IMR-90 (cell line): ENCODE measurements around the gene CCNK. TPM values are rescaled to one million over a fixed set of nuclear protein-coding genes. Genes with fewer than 3 reads are reported as not detected.
A peak's percentile ranks its signal among the peaks of the same experiment; 100 is the strongest.

Source experiments
- ATAC-seq: fragments of 200-7000 bp; cut with Tn5 transposase; 2 replicates; pipeline ENCODE4 v1.9.1; 2020; ENCODE audit warnings: low read depth, mild to moderate bottlenecking, moderate library complexity
- BruUV-seq: library from RNA; stranded (reverse); fragments of 400-500 nt; replicated peaks from 2 replicates; lab custom pipeline; 2021; lab: Mats Ljungman, UMichigan
- CTCF ChIA-PET: fragments of 300-600 bp; formaldehyde crosslinking; extraction: SDS; loops from one replicate; lab custom pipeline; 2021; ENCODE audit warnings: antibody characterized with exemption; lab: Yijun Ruan, JAX
- POLR2A ChIA-PET: fragments of 300-600 bp; sonication (Branson Sonifier 250); formaldehyde crosslinking; loops from one replicate; lab custom pipeline; 2022; ENCODE audit warnings: antibody characterized with exemption; ENCODE audit not compliant: unreplicated experiment; lab: Charles Lee
- DNase-seq: peaks from one replicate; pipeline ENCODE4 v3.0.0; 2013
- H2AFZ ChIP-seq: replicated peaks from 2 replicates; pipeline ENCODE3; 2013; ENCODE audit warnings: low read length, mild to moderate bottlenecking; ENCODE audit not compliant: poor library complexity
- H2AK5ac ChIP-seq: 2 replicates; pipeline ENCODE4 v1.6.1; 2013; ENCODE audit warnings: low read depth, low read length, inconsistent platforms
- H2AK9ac ChIP-seq: replicated peaks from 2 replicates; pipeline ENCODE3; 2013; ENCODE audit warnings: mild to moderate bottlenecking, low read depth, low read length, moderate library complexity; ENCODE audit not compliant: poor library complexity
- H2BK120ac ChIP-seq: 2 replicates; pipeline ENCODE4 v1.6.1; 2013; ENCODE audit warnings: low read depth, low read length, inconsistent platforms
- H2BK15ac ChIP-seq: 3 replicates; pipeline ENCODE4 v1.6.1; 2013; ENCODE audit warnings: low read depth, low read length, inconsistent platforms
- H2BK20ac ChIP-seq: 2 replicates; pipeline ENCODE4 v1.6.1; 2013; ENCODE audit warnings: low read depth, mild to moderate bottlenecking, inconsistent platforms, low read length, moderate library complexity
- H2BK5ac ChIP-seq: 2 replicates; pipeline ENCODE4 v1.6.1; 2013; ENCODE audit warnings: mild to moderate bottlenecking, low read depth, low read length, inconsistent platforms; ENCODE audit not compliant: poor library complexity, severe bottlenecking
- H3K14ac ChIP-seq: replicated peaks from 2 replicates; pipeline ENCODE4 v1.6.1; 2013; ENCODE audit warnings: low read depth, low read length, inconsistent platforms
- H3K18ac ChIP-seq: 2 replicates; pipeline ENCODE4 v1.6.1; 2013; ENCODE audit warnings: low read depth, low read length, control low read depth
- H3K23ac ChIP-seq: 2 replicates; pipeline ENCODE4 v1.6.1; 2013; ENCODE audit warnings: low read depth, low read length, inconsistent platforms
- H3K27ac ChIP-seq: 2 replicates; pipeline ENCODE4 v1.5.1; 2013; ENCODE audit warnings: mild to moderate bottlenecking, control low read depth, low read length; ENCODE audit not compliant: insufficient read depth
- H3K27me3 ChIP-seq: 2 replicates; pipeline ENCODE4 v1.6.1; 2013; ENCODE audit warnings: low read length; ENCODE audit not compliant: control insufficient read depth, insufficient read depth
- H3K36me3 ChIP-seq: 2 replicates; pipeline ENCODE4 v1.6.1; 2013; ENCODE audit warnings: low read length, mixed read lengths; ENCODE audit not compliant: control insufficient read depth, insufficient read depth
- H3K4ac ChIP-seq: 2 replicates; pipeline ENCODE4 v1.6.1; 2013; ENCODE audit warnings: low read depth, low read length, inconsistent platforms
- H3K4me1 ChIP-seq: 2 replicates; pipeline ENCODE4 v1.6.1; 2013; ENCODE audit warnings: low read length, mixed read lengths; ENCODE audit not compliant: control insufficient read depth, insufficient read depth
- H3K4me2 ChIP-seq: 2 replicates; pipeline ENCODE4 v1.6.1; 2013; ENCODE audit warnings: low read depth, mild to moderate bottlenecking, control low read depth, low read length, moderate library complexity
- H3K4me3 ChIP-seq: 2 replicates; pipeline ENCODE4 v1.5.1; 2013; ENCODE audit warnings: low read depth, mild to moderate bottlenecking, control low read depth, low read length, moderate library complexity; ENCODE audit not compliant: insufficient read depth
- H3K56ac ChIP-seq: 2 replicates; pipeline ENCODE4 v1.6.1; 2013; ENCODE audit warnings: low read length, inconsistent platforms; ENCODE audit not compliant: insufficient read depth; ENCODE audit errors: extremely low read depth
- H3K79me1 ChIP-seq, 2 experiments: 2 replicates each; pipeline ENCODE4 v1.6.1; 2013; ENCODE audit warnings: low read length in 2 of 2, inconsistent platforms in 1 of 2, low read depth in 1 of 2
- H3K9ac ChIP-seq: 2 replicates; pipeline ENCODE4 v1.6.1; 2013; ENCODE audit warnings: low read depth, low read length, control low read depth
- H3K9me1 ChIP-seq: 2 replicates; pipeline ENCODE4 v1.6.1; 2013; ENCODE audit warnings: low read length, inconsistent platforms; ENCODE audit not compliant: insufficient read depth
- H3K9me3 ChIP-seq: 2 replicates; pipeline ENCODE4 v1.6.1; 2013; ENCODE audit warnings: low read length; ENCODE audit not compliant: control insufficient read depth, insufficient read depth
- H4K20me1 ChIP-seq: 2 replicates; pipeline ENCODE4 v1.6.1; 2013; ENCODE audit warnings: low read length, inconsistent platforms; ENCODE audit not compliant: insufficient read depth
- H4K5ac ChIP-seq: 2 replicates; pipeline ENCODE4 v1.6.1; 2013; ENCODE audit warnings: mild to moderate bottlenecking, low read depth, low read length, control low read depth
- H4K8ac ChIP-seq, 2 experiments: 2 replicates each; pipeline ENCODE4 v1.6.1; 2013; ENCODE audit warnings: low read depth in 2 of 2, low read length in 2 of 2, control low read depth in 1 of 2, inconsistent platforms in 1 of 2
- H4K91ac ChIP-seq: 2 replicates; pipeline ENCODE4 v1.6.1; 2013; ENCODE audit warnings: low read depth, low read length, inconsistent platforms; ENCODE audit not compliant: insufficient read depth
- FOS ChIP-seq: fragments of 150-350 bp; IDR thresholded peaks from 2 replicates; pipeline ENCODE4 v1.6.1; 2016; ENCODE audit warnings: low read depth, low read length
- MAFK ChIP-seq: IDR thresholded peaks from 2 replicates; pipeline ENCODE4 v1.6.1; 2012; ENCODE audit warnings: low read depth, low read length, improper control_type of control experiment
- RCOR1 ChIP-seq: IDR thresholded peaks from 2 replicates; pipeline ENCODE4 v1.6.1; 2012; ENCODE audit warnings: mild to moderate bottlenecking, low read length, improper control_type of control experiment; ENCODE audit not compliant: insufficient replicate concordance
- RFX5 ChIP-seq: IDR thresholded peaks from 2 replicates; pipeline ENCODE4 v1.8.0; 2012; ENCODE audit warnings: low read depth, mild to moderate bottlenecking, low read length, moderate library complexity
- SMC3 ChIP-seq: fragments of 150-350 bp; IDR thresholded peaks from 2 replicates; pipeline ENCODE4 v1.6.1; 2016; ENCODE audit warnings: low read depth, mild to moderate bottlenecking, antibody characterized with exemption, low read length, moderate library complexity
- USF2 ChIP-seq: fragments of 150-350 bp; IDR thresholded peaks from 2 replicates; pipeline ENCODE4 v1.6.1; 2017; ENCODE audit warnings: mild to moderate bottlenecking, antibody characterized with exemption, low read length, low read depth
- WGBS, 2 experiments: methylation state at CpG; one replicate each; pipeline versions ENCODE4 v1.1.5 to v1.1.7; 2013; ENCODE audit warnings: missing lambda C conversion rate in 2 of 2; ENCODE audit not compliant: insufficient read length in 1 of 2; ENCODE audit errors: extremely low coverage in 2 of 2; 5-methylcytosine and 5-hydroxymethylcytosine counted together
- dilution Hi-C: fragments of 300-500 bp; cut with HindIII; formaldehyde crosslinking; loops from one replicate; pipeline ENCODE4 v1.14.3; 2018; ENCODE audit warnings: low sequenced_read_pairs; ENCODE audit not compliant: unreplicated experiment
- in situ Hi-C: fragments of 300-500 bp; cut with MboI; formaldehyde crosslinking; loops from 3 replicates; pipeline ENCODE4 v1.14.3; 2019; ENCODE audit warnings: low sequenced_read_pairs, inconsistent platforms, mixed read lengths
- intact Hi-C: fragments of 100-400 bp; cut with micrococcal nuclease; formaldehyde crosslinking; loops from 2 replicates; pipeline ENCODE4 v1.10.0; 2022
- polyA plus RNA-seq, 3 experiments: library from polyadenylated mRNA; depleted of rRNA; stranded (reverse); fragments of >200 nt; gene quantifications; 2 replicates each; pipeline ENCODE4 v1.2.3, GENCODE V29; 2012; ENCODE audit warnings: low replicate concordance in 1 of 3
- total RNA-seq: library from RNA; depleted of rRNA; stranded (reverse); fragments of >200 nt; gene quantifications from 2 replicates; pipeline ENCODE4 v1.2.3, GENCODE V29; 2012
- TF ChIP-seq, protein P1 (sequence below): fragments of 150-350 bp; IDR thresholded peaks from 2 replicates; pipeline ENCODE4 v1.6.1; 2016; ENCODE audit warnings: low read depth, mild to moderate bottlenecking, low read length, moderate library complexity, borderline replicate concordance

The CCNK gene
- total and polyA plus RNA-seq, 2 of the 4 experiments (the other 2 are of a cell fraction) = 18.8 to 38.3 TPM

GRCh38 chr14:99508896-99509629, 27.9 kb downstream of the CCNK start:
- dilution Hi-C loops = no loop called here
- no peak overlapping the region for H3K56ac ChIP-seq
- peaks cover 15% of the 10 kb centered on the region for H3K4me1 ChIP-seq
- H3K4me3 ChIP-seq = no peak overlapping the region
- DNase-seq = no peak
- peaks cover 63% of the 10 kb centered on the region for H3K36me3 ChIP-seq
- TF ChIP-seq, protein P1, sequence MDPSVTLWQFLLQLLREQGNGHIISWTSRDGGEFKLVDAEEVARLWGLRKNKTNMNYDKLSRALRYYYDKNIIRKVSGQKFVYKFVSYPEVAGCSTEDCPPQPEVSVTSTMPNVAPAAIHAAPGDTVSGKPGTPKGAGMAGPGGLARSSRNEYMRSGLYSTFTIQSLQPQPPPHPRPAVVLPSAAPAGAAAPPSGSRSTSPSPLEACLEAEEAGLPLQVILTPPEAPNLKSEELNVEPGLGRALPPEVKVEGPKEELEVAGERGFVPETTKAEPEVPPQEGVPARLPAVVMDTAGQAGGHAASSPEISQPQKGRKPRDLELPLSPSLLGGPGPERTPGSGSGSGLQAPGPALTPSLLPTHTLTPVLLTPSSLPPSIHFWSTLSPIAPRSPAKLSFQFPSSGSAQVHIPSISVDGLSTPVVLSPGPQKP = no peak
- TF ChIP-seq RFX5 = no peak
- no peak for TF ChIP-seq FOS
- TF ChIP-seq USF2 = no peak
- TF ChIP-seq RCOR1 = no peak
- TF ChIP-seq MAFK = no peak
- TF ChIP-seq SMC3 = no peak
- no peak overlapping the region for H3K27ac ChIP-seq
- intact Hi-C loops = no loop called here
- POLR2A ChIA-PET = no interaction called here
- no peak overlapping the region for H3K18ac ChIP-seq
- no peak overlapping the region for H2AFZ ChIP-seq
- CTCF ChIA-PET = no interaction called here
- H4K20me1 ChIP-seq = peaks cover 31% of the 10 kb centered on the region
- H4K8ac ChIP-seq = no peak overlapping the region
- H3K9me1 ChIP-seq = peaks cover 4% of the 10 kb centered on the region; the same call in 1 of the 2 replicates
- H3K9me3 ChIP-seq = no peaks in the 10 kb centered on the region
- H4K5ac ChIP-seq = no peak overlapping the region
- no peak overlapping the region for H3K4me2 ChIP-seq
- no peak overlapping the region for H2BK120ac ChIP-seq
- H2AK5ac ChIP-seq = no peak overlapping the region
- WGBS, 2 experiments = 90% methylated on average over 9 of the region's 23 CpGs; no CpG with 5 or more reads in 1 of the 2 experiments
- H2AK9ac ChIP-seq = peak overlapping the region; percentile 52
- no peak overlapping the region for H4K91ac ChIP-seq
- H2BK15ac ChIP-seq = no peak overlapping the region
- H3K4ac ChIP-seq = no peak overlapping the region; the same call in 1 of the 2 replicates
- H3K27me3 ChIP-seq = no peaks in the 10 kb centered on the region
- no peak for ATAC-seq
- BruUV-seq = no TSS peak
- H3K9ac ChIP-seq = no peak overlapping the region
- no peak overlapping the region for H3K14ac ChIP-seq
- in situ Hi-C loops = no loop called here
- H3K23ac ChIP-seq = no peak overlapping the region
- H3K79me1 ChIP-seq = peaks cover 12 to 47% of the 10 kb centered on the region in 2 experiments
- no peak overlapping the region for H2BK20ac ChIP-seq
- no peak overlapping the region for H2BK5ac ChIP-seq
